Neural crest cell (in vitro differentiated cells): Measurements from ENCODE around the gene CLN5. TPM values are rescaled to one million over a fixed set of nuclear protein-coding genes. Genes with fewer than 3 reads are reported as not detected.
"Not testable (repeated sequence)": the region's sequence is repeated elsewhere in the genome, so short reads cannot be mapped to it uniquely, and the experiment has no call there.

Experiments
- DNase-seq: peaks from one replicate; pipeline ENCODE4 v3.0.0; 2021; ENCODE audit warnings: low read depth, mixed read lengths, low spot score
- H3K27ac Mint-ChIP-seq: one replicate; pipeline ENCODE4 v1.8.0; 2021; ENCODE audit warnings: mild to moderate bottlenecking, mixed read lengths; ENCODE audit not compliant: unreplicated experiment
- H3K27me3 Mint-ChIP-seq: 2 replicates; pipeline ENCODE4 v1.8.0; 2021; ENCODE audit warnings: low read depth, mild to moderate bottlenecking, mixed read lengths
- H3K36me3 Mint-ChIP-seq: 2 replicates; pipeline ENCODE4 v1.8.0; 2021; ENCODE audit warnings: low read depth, mild to moderate bottlenecking, mixed read lengths
- H3K4me1 Mint-ChIP-seq: 2 replicates; pipeline ENCODE4 v1.8.0; 2021; ENCODE audit warnings: mixed read lengths
- H3K4me3 Mint-ChIP-seq: one replicate; pipeline ENCODE4 v1.8.0; 2021; ENCODE audit warnings: mild to moderate bottlenecking, mixed read lengths
- H3K9me3 Mint-ChIP-seq: 2 replicates; pipeline ENCODE4 v1.8.0; 2021; ENCODE audit warnings: mixed read lengths
- total RNA-seq: library from RNA; stranded (reverse); gene quantifications from 2 replicates; pipeline ENCODE4 v1.2.1, GENCODE V29; 2021
- TF ChIP-seq, protein P1 (sequence below): fragments of 200-600 bp; sonication (generic); conservative IDR thresholded peaks from 2 replicates; pipeline ENCODE4 v1.5.0; 2021; ENCODE audit warnings: antibody characterized with exemption, mild to moderate bottlenecking

Gene CLN5
- total RNA-seq, 1 donor from 2014 or later: 17.3 TPM

DNA sequence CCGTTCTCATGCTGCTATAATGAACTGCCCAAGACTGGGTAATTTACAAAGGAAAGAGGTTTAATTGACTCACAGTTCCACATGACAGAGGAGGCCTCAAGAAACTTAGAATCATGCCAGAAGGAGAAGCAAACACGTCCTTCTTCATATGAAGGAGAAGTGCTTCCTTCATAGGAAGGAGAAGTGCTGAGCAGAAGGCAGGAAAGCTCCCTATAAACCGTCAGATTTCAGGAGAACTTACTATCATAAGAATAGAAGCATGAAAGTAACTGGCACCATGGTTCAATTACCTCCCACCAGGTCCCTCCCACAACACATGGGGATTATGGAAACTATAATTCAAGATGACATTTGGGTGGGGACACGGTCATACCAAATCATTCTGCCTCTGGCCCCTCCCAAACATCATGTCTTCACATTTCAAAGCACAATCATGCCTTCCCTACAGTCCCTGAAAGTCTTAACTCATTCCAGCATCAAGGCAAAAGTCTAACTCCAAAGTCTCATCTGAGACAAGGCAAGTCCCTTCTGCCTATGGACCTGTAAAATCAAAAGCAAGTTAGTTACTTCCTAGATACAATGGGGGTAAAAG lies 32.9 kb upstream of the CLN5 start:
- Mint-ChIP-seq H3K4me3 (no peak overlapping the region), H3K27me3 (no peaks in the 10 kb centered on the region), H3K36me3 (peaks cover 6% of the 10 kb centered on the region), H3K4me1 (peaks cover 2% of the 10 kb centered on the region), H3K9me3 (peaks cover 17% of the 10 kb centered on the region), H3K27ac (no peak overlapping the region)
- TF ChIP-seq, protein P1, sequence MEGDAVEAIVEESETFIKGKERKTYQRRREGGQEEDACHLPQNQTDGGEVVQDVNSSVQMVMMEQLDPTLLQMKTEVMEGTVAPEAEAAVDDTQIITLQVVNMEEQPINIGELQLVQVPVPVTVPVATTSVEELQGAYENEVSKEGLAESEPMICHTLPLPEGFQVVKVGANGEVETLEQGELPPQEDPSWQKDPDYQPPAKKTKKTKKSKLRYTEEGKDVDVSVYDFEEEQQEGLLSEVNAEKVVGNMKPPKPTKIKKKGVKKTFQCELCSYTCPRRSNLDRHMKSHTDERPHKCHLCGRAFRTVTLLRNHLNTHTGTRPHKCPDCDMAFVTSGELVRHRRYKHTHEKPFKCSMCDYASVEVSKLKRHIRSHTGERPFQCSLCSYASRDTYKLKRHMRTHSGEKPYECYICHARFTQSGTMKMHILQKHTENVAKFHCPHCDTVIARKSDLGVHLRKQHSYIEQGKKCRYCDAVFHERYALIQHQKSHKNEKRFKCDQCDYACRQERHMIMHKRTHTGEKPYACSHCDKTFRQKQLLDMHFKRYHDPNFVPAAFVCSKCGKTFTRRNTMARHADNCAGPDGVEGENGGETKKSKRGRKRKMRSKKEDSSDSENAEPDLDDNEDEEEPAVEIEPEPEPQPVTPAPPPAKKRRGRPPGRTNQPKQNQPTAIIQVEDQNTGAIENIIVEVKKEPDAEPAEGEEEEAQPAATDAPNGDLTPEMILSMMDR: no peak
- no peak for DNase-seq

- not testable (repeated sequence) for H3K27me3 Mint-ChIP-seq, H3K36me3 Mint-ChIP-seq, H3K4me3 Mint-ChIP-seq, H3K27ac Mint-ChIP-seq, H3K4me1 Mint-ChIP-seq, DNase-seq
- H3K9me3 Mint-ChIP-seq: peaks cover 17% of the 10 kb centered on the region
Observed at GRCh38 chr13:76959734-76960133, 32.1 kb upstream of the CLN5 start.

DNA sequence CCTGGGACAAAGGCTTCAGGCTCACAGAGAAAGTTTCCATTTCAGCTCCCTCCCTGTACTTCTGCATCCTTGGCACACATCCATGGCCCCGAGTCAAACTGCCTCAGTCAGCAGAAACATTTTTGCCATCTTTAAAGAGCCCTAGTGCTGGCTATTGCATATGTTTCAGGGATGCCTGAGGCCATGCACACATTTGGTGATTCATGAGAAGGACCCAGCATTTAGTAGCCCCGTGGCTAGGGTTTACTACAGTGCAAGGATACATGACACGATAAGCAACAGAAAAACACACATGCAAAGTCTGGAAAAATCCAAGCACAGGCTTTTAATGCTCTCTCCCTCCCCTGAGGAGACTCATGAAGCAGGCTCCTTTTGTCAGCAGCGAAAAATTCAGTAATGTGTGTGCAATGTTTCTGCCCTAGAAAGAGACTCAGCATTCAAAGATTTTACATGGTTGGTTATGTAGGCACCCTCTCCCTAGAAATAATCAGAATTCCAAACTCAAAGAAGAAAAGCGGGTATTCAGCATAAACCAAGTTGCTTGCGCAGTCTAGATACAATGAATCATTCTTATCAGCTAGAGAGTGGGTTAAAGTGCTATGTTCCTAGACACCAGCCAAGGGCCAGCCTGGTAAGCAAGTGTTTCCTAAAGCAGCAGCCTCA lies 26.0 kb upstream of the CLN5 start:
- DNase-seq: no peak
- Mint-ChIP-seq H3K27me3 (no peaks in the 10 kb centered on the region), H3K4me1 (peaks cover 20% of the 10 kb centered on the region), H3K9me3 (peaks cover 8% of the 10 kb centered on the region), H3K27ac (no peak overlapping the region), H3K36me3 (no peaks in the 10 kb centered on the region), H3K4me3 (no peak overlapping the region)
- TF ChIP-seq, protein P1: no peak

- H3K4me1 Mint-ChIP-seq: peaks cover 20% of the 10 kb centered on the region
- H3K27me3 Mint-ChIP-seq: no peaks in the 10 kb centered on the region
- DNase-seq: no peak
- no peak overlapping the region for H3K27ac Mint-ChIP-seq
- H3K36me3 Mint-ChIP-seq: no peaks in the 10 kb centered on the region
- TF ChIP-seq, protein P1: no peak
- H3K4me3 Mint-ChIP-seq: no peak overlapping the region
- peaks cover 5% of the 10 kb centered on the region for H3K9me3 Mint-ChIP-seq
Observed at GRCh38 chr13:76967031-76967430, 24.9 kb upstream of the CLN5 start.

DNA sequence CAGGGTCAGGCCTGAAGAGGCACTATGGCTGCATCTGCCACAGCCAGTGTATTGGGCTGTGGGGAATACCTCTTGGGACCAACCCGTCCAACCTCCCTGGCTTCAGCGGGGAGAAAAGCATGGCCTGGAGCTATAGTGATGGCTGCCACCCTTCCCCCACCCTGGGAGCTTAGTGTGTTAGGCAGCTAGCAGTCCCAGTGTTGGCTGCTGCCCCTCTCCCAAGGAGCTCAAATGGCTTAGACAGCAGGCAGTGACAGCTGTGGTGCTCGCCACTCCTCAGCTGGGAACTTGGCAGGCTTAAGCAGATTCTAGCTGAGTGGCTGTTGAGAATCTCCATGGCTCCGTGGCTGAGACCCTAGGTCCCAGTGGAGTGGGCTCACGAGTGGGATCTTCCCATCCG lies 23.8 kb upstream of the CLN5 start:
- no peak for DNase-seq
- H3K27ac Mint-ChIP-seq: no peak overlapping the region

More for the DNA sequence above, 23.8 kb upstream of the CLN5 start:
- H3K4me3 Mint-ChIP-seq: no peak overlapping the region
- no peaks in the 10 kb centered on the region for H3K27me3 Mint-ChIP-seq
- H3K9me3 Mint-ChIP-seq: peaks cover 3% of the 10 kb centered on the region
- H3K36me3 Mint-ChIP-seq: no peaks in the 10 kb centered on the region
- TF ChIP-seq, protein P1: no peak
- H3K4me1 Mint-ChIP-seq: peaks cover 20% of the 10 kb centered on the region
